A549 treated with AZD2906 at 1 μM for 4 hours (cell line): ENCODE data around the gene SERPINB4. TPM values are rescaled to one million over a fixed set of nuclear protein-coding genes. Genes with fewer than 3 reads are reported as not detected.

Experiments used
- total RNA-seq: library from RNA; stranded (reverse); fragments of 200-300 nt; extraction: Qiagen RNA extraction; gene quantifications from 5 replicates; pipeline ENCODE4 v1.2.3, GENCODE V29; 2022

SERPINB4 gene
- 0.06 to 0.17 TPM (median 0.10 TPM) in 5 replicates for total RNA-seq

GRCh38 chr18:63644142-63644541 lies at the start of gene SERPINB4:
Gene SERPINB4, minus strand, starts transcription at chr18:63644256. Its CDS starts 679 bp downstream, at chr18:63643577.

GRCh38 chr18:63661750-63662149 lies 17.7 kb upstream of the SERPINB4 start, which contains the start of gene SERPINB3:
Gene SERPINB3, minus strand, starts transcription at chr18:63661893. Its CDS starts 677 bp downstream, at chr18:63661216.

Other genes starting within 250 kb of the SERPINB4 start
- gene VPS4B, start 221.8 kb downstream of the SERPINB4 start, total RNA-seq = 18.5 to 24.8 TPM (median 20.3 TPM) in 5 replicates
- 0.09 to 0.34 TPM (median 0.10 TPM) in 5 replicates for gene SERPINB5, start 167.3 kb downstream of the SERPINB4 start, total RNA-seq
- not detected in 5 replicates for gene SERPINB12, start 101.9 kb downstream of the SERPINB4 start, total RNA-seq
- not detected in 5 replicates for gene SERPINB13, start 56.9 kb downstream of the SERPINB4 start, total RNA-seq
- 0.06 to 0.14 TPM (median 0.09 TPM) in 5 replicates for gene SERPINB3, start 17.6 kb upstream of the SERPINB4 start, total RNA-seq
- 0.03 to 0.16 TPM in 2 of 5 replicates, not detected in the others for gene SERPINB11, start 58.7 kb upstream of the SERPINB4 start, total RNA-seq
- gene SERPINB7, start 131.2 kb upstream of the SERPINB4 start, total RNA-seq = 1.6 to 3.0 TPM (median 2.2 TPM) in 5 replicates
- 0.05 to 0.09 TPM (median 0.05 TPM) in 3 of 5 replicates, not detected in the others for gene SERPINB2, start 243.4 kb upstream of the SERPINB4 start, total RNA-seq